K562 (cell line): ENCODE results near the gene KNTC1. TPM values are rescaled to one million over a fixed set of nuclear protein-coding genes. Genes with fewer than 3 reads are reported as not detected.

ENCODE experiments used
- BRD4 ChIP-seq: fragments of 200-600 bp; sonication (generic); IDR thresholded peaks from 2 replicates; pipeline ENCODE4 v1.6.1; 2017; ENCODE audit warnings: inconsistent platforms
- ID3 ChIP-seq, 2 experiments: fragments of 250-450 bp in 1 of 2; fragments of 450-650 bp in 1 of 2; sonication (Bioruptor Pico) in 1 of 2; IDR thresholded peaks; 2 replicates each; pipeline versions ENCODE4 v1.6.1 to v1.8.0; 2016 to 2021; ENCODE audit warnings: mild to moderate bottlenecking in 2 of 2, moderate library complexity in 2 of 2, missing compliant biosample characterization in 1 of 2, missing genetic modification characterization in 1 of 2
- JUND ChIP-seq, 2 experiments: IDR thresholded peaks; 2 replicates in 1 of 2; 3 replicates in 1 of 2; pipeline ENCODE4 v1.6.1; 2011; ENCODE audit warnings: borderline replicate concordance in 2 of 2, low read depth in 2 of 2, low read length in 2 of 2, improper control_type of control experiment in 1 of 2, missing biosample characterization in 1 of 2, missing genetic modification characterization in 1 of 2, missing genetic modification reagents in 1 of 2
- MAFG ChIP-seq: fragments of 450-650 bp; conservative IDR thresholded peaks from 2 replicates; pipeline ENCODE4 v1.6.1; 2016; ENCODE audit warnings: missing genetic modification characterization, missing compliant biosample characterization
- MXI1 ChIP-seq: IDR thresholded peaks from 2 replicates; pipeline ENCODE4 v1.6.1; 2011; ENCODE audit warnings: low read depth, mild to moderate bottlenecking, improper control_type of control experiment, low read length
- NR0B1 ChIP-seq: fragments of 450-650 bp; IDR thresholded peaks from one replicate; pipeline ENCODE4 v1.6.1; 2018; ENCODE audit warnings: mild to moderate bottlenecking, moderate library complexity; ENCODE audit not compliant: partially characterized antibody
- SIX5 ChIP-seq, 2 experiments: IDR thresholded peaks; 2 replicates each; pipeline ENCODE4 v1.6.1; 2011; ENCODE audit warnings: low read length in 2 of 2, borderline replicate concordance in 1 of 2, low read depth in 1 of 2, mild to moderate bottlenecking in 1 of 2, moderate library complexity in 1 of 2; ENCODE audit not compliant: insufficient read depth in 1 of 2
- SMARCA4 ChIP-seq: fragments of 450-650 bp; IDR thresholded peaks from 2 replicates; pipeline ENCODE4 v1.6.1; 2016
- SRF ChIP-seq, 2 experiments: fragments of 250-450, 450-650 bp in 1 of 2; sonication (Bioruptor Pico) in 1 of 2; sonication (generic) in 1 of 2; formaldehyde crosslinking; IDR thresholded peaks; 2 replicates each; pipeline versions ENCODE4 v1.5.0 to v1.5.1; 2020 to 2022; ENCODE audit warnings: mild to moderate bottlenecking in 1 of 2, missing genetic modification reagents in 1 of 2
- TAF7 ChIP-seq: fragments of 450-650 bp; IDR thresholded peaks from 2 replicates; pipeline ENCODE4 v1.6.1; 2016; ENCODE audit warnings: missing genetic modification characterization, missing compliant biosample characterization
- TAF9B ChIP-seq: fragments of 450-650 bp; IDR thresholded peaks from 2 replicates; pipeline ENCODE4 v1.6.1; 2018; ENCODE audit warnings: mild to moderate bottlenecking; ENCODE audit not compliant: partially characterized antibody
- TBL1XR1 ChIP-seq, 2 experiments: IDR thresholded peaks; 2 replicates each; pipeline ENCODE4 v1.6.1; 2012; ENCODE audit warnings: improper control_type of control experiment in 2 of 2, low read length in 2 of 2, mild to moderate bottlenecking in 1 of 2
- ZMIZ1 ChIP-seq, 2 experiments: fragments of 150-350 bp in 1 of 2; IDR thresholded peaks; 2 replicates each; pipeline ENCODE4 v1.6.1; 2012 to 2016; ENCODE audit warnings: low read depth in 2 of 2, low read length in 2 of 2, mild to moderate bottlenecking in 1 of 2, moderate library complexity in 1 of 2
- ZNF175 ChIP-seq: fragments of 200-800 bp; sonication (Bioruptor generic); IDR thresholded peaks from 2 replicates; pipeline ENCODE4 v1.6.1; 2016; ENCODE audit warnings: low read depth, mild to moderate bottlenecking, missing genetic modification characterization, missing compliant biosample characterization
- polyA plus RNA-seq, 8 experiments: library from polyadenylated mRNA; depleted of rRNA in 4 of 8; stranded (reverse) in 5 of 8; unstranded in 3 of 8; fragments of >200 nt; fragmentation: Nextera tagmentation in 2 of 8; fragmentation: Illumina TruSeq in 1 of 8; extraction: Ambion mirVana in 2 of 8; extraction: Trizol in 1 of 8; gene quantifications; 2 replicates each; pipeline versions ENCODE4 v1.2.1 to v1.2.3, GENCODE V29; 2011 to 2014; ENCODE audit warnings: inconsistent platforms in 1 of 8, missing spikeins in 1 of 8
- total RNA-seq, 7 experiments: library from RNA; depleted of rRNA in 6 of 7; stranded (reverse); fragments of >200 nt in 6 of 7; fragmentation: Illumina TruSeq in 2 of 7; extraction: Trizol in 2 of 7; gene quantifications; 2 replicates each; pipeline versions ENCODE4 v1.2.1 to v1.2.3, GENCODE V29; 2011 to 2021; ENCODE audit warnings: low replicate concordance in 1 of 7
- TF ChIP-seq, protein P1 (sequence below): sonication (generic); formaldehyde crosslinking; IDR thresholded peaks from 2 replicates; pipeline ENCODE4 v1.4.0; 2020; ENCODE audit warnings: mild to moderate bottlenecking, missing genetic modification reagents
- TF ChIP-seq, protein P2 (sequence below): sonication (generic); formaldehyde crosslinking; IDR thresholded peaks from 2 replicates; pipeline ENCODE4 v1.8.0; 2022; ENCODE audit warnings: missing genetic modification reagents, mild to moderate bottlenecking, borderline replicate concordance

KNTC1 gene
- total and polyA plus RNA-seq, 9 of the 15 experiments (the other 6 are each of a cell fraction or from before 2014, with no cell fraction given), result 38.9 to 135 (median 99.6) TPM

DNA sequence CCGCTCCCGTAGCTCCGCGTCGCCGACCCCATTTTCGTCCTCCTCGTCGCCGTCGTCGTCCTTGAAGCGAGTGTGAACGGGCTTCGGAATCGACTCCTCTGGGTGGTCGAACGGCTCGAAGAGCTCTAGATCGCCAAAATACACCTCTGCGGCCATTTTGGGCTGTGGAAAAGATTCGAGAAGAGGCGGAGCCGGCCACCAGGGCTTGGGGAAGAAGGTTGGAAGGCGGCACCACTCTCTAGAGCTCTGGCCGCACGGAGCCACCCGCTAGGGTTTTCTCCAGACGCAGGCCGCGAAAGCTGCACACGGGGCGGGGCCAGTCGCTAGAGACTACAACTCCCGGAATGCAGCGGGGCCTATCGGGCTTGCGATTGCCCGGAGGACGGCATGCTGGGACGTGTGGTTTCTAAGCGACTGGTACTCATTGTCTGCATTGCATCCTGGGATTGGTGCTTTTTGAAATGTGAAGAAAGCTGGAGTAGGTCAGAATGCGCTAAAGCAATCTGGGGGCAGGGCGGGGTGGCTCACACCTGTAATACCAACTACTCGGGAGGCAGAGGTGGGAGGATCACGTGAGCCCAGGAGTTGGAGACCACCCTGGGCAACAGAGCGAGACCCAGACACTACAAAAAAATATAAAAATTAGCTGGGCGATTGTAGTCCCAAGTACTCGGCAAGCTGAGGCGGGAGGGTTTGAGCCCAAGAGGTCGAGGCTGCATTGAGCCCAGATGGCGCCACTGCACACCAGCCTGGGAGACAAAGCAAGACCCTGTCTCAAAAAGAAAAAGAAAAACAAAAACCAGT lies 26.2 kb upstream of the KNTC1 start, which contains the start of gene ZCCHC8 (continued):
- TF ChIP-seq NR0B1 (no peak), SMARCA4 (0 out of 2 replicates have a peak, but pooled peaks have one; percentile 38), TAF9B (peak; percentile 92), TAF7 (peak; percentile 94), BRD4 (peak; percentile 95; the same call in 1 of the 2 replicates), SRF (CRISPR knock-in tag; IDR thresholded peaks at IDR 0.05) (peak in 1 of 2 experiments; percentile 53; a peak in 1 of 4 replicates), ID3 (CRISPR knock-in tag; IDR thresholded peaks at IDR 0.05) (no peak), ID3 (tag; IDR thresholded peaks at IDR 0.05) (peak; percentile 4; the same call in 1 of the 2 replicates), JUND (IDR thresholded peaks at IDR 0.05; ENCODE audit: borderline replicate concordance, low read depth, low read length) (peak; percentile 70), JUND (tag; IDR thresholded peaks at IDR 0.05; ENCODE audit: borderline replicate concordance, low read depth, low read length) (no peak; the same call in 2 of the 3 replicates), MXI1 (peak; percentile 80), ZNF175 (peak; percentile 84), MAFG (tag) (no peak), ZMIZ1 (IDR thresholded peaks at IDR 0.05; ENCODE audit: low read depth in 2 of 2, low read length in 2 of 2) (0 out of 4 replicates have a peak, but pooled peaks of 1 of the 2 experiments have one; percentile 25), SIX5 (IDR thresholded peaks at IDR 0.05; ENCODE audit: borderline replicate concordance in 1 of 2, insufficient read depth in 1 of 2, low read depth in 1 of 2, low read length in 2 of 2) (peak; percentile 96 to 98), TBL1XR1 (IDR thresholded peaks at IDR 0.05; ENCODE audit: low read length in 2 of 2) (peak; percentile 25 to 51; a peak in 1 of 4 replicates)
- TF ChIP-seq, protein P1, sequence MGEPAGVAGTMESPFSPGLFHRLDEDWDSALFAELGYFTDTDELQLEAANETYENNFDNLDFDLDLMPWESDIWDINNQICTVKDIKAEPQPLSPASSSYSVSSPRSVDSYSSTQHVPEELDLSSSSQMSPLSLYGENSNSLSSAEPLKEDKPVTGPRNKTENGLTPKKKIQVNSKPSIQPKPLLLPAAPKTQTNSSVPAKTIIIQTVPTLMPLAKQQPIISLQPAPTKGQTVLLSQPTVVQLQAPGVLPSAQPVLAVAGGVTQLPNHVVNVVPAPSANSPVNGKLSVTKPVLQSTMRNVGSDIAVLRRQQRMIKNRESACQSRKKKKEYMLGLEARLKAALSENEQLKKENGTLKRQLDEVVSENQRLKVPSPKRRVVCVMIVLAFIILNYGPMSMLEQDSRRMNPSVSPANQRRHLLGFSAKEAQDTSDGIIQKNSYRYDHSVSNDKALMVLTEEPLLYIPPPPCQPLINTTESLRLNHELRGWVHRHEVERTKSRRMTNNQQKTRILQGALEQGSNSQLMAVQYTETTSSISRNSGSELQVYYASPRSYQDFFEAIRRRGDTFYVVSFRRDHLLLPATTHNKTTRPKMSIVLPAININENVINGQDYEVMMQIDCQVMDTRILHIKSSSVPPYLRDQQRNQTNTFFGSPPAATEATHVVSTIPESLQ (CRISPR knock-in tag), result peak; percentile 63; the same call in 1 of the 2 replicates
- TF ChIP-seq, protein P2, sequence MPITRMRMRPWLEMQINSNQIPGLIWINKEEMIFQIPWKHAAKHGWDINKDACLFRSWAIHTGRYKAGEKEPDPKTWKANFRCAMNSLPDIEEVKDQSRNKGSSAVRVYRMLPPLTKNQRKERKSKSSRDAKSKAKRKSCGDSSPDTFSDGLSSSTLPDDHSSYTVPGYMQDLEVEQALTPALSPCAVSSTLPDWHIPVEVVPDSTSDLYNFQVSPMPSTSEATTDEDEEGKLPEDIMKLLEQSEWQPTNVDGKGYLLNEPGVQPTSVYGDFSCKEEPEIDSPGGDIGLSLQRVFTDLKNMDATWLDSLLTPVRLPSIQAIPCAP (CRISPR knock-in tag), result no peak
